Mesothelial cell of epicardium (in vitro differentiated cells): ENCODE measurements around the gene FIP1L1. TPM values are rescaled to one million over a fixed set of nuclear protein-coding genes. Genes with fewer than 3 reads are reported as not detected.
A peak's percentile ranks its signal among the peaks of the same experiment; 100 is the strongest.

Experiments
- DNase-seq, 2 experiments: peaks; one replicate each; pipeline ENCODE4 v3.0.0; 2021; ENCODE audit warnings: low spot score in 2 of 2; ENCODE audit not compliant: unreplicated experiment in 2 of 2
- H3K27ac Mint-ChIP-seq: 2 replicates; pipeline ENCODE4 v1.8.0; 2021; ENCODE audit warnings: mixed read lengths
- H3K27me3 Mint-ChIP-seq: 2 replicates; pipeline ENCODE4 v1.8.0; 2021; ENCODE audit warnings: low read depth, mixed read lengths
- H3K36me3 Mint-ChIP-seq: 2 replicates; pipeline ENCODE4 v1.8.0; 2021; ENCODE audit warnings: mixed read lengths
- H3K4me1 Mint-ChIP-seq: 2 replicates; pipeline ENCODE4 v1.8.0; 2021; ENCODE audit warnings: mixed read lengths
- H3K4me3 Mint-ChIP-seq: 2 replicates; pipeline ENCODE4 v1.8.0; 2021; ENCODE audit warnings: mild to moderate bottlenecking, moderate library complexity, mixed read lengths
- H3K9me3 Mint-ChIP-seq: 2 replicates; pipeline ENCODE4 v1.8.0; 2021; ENCODE audit warnings: mixed read lengths
- CTCF ChIP-seq: fragments of 200-600 bp; sonication (generic); IDR thresholded peaks from one replicate; pipeline ENCODE4 v1.5.0; 2021; ENCODE audit warnings: antibody characterized with exemption; ENCODE audit not compliant: unreplicated experiment
- total RNA-seq: library from RNA; stranded (reverse); gene quantifications from 3 replicates; pipeline ENCODE4 v1.2.1, GENCODE V29; 2021

The FIP1L1 gene
- total RNA-seq, 1 donor from 2014 or later = 82.6 TPM

- no peak overlapping the region for H3K27ac Mint-ChIP-seq
- H3K36me3 Mint-ChIP-seq = no peaks in the 10 kb centered on the region
- H3K9me3 Mint-ChIP-seq = no peaks in the 10 kb centered on the region
- peaks cover 59% of the 10 kb centered on the region for H3K27me3 Mint-ChIP-seq
- DNase-seq = no peak
- TF ChIP-seq CTCF = no peak
- H3K4me3 Mint-ChIP-seq = no peak overlapping the region
- H3K4me1 Mint-ChIP-seq = peaks cover 6% of the 10 kb centered on the region
These were observed 6.4 kb upstream of the FIP1L1 start for GRCh38 chr4:53371049-53371448.

- DNase-seq = no peak
- H3K4me1 Mint-ChIP-seq = peaks cover 4% of the 10 kb centered on the region
- no peaks in the 10 kb centered on the region for H3K36me3 Mint-ChIP-seq
- TF ChIP-seq CTCF = no peak
- H3K9me3 Mint-ChIP-seq = no peaks in the 10 kb centered on the region
- H3K4me3 Mint-ChIP-seq = no peak overlapping the region
- peaks cover 58% of the 10 kb centered on the region for H3K27me3 Mint-ChIP-seq
- no peak overlapping the region for H3K27ac Mint-ChIP-seq
These were observed 5.5 kb upstream of the FIP1L1 start for GRCh38 chr4:53371843-53372521.

- H3K27ac Mint-ChIP-seq = no peak overlapping the region
- H3K36me3 Mint-ChIP-seq = no peaks in the 10 kb centered on the region
- no peak for TF ChIP-seq CTCF
- peaks cover 20% of the 10 kb centered on the region for H3K4me1 Mint-ChIP-seq
- no peak for DNase-seq
- H3K4me3 Mint-ChIP-seq = no peak overlapping the region
- H3K27me3 Mint-ChIP-seq = peaks cover 35% of the 10 kb centered on the region
- no peaks in the 10 kb centered on the region for H3K9me3 Mint-ChIP-seq
These were observed 2.6 kb upstream of the FIP1L1 start for GRCh38 chr4:53374777-53375258.

GRCh38 chr4:53376900-53377299, 541 bp upstream of the FIP1L1 start:
- peak overlapping the region; percentile 98 for H3K27ac Mint-ChIP-seq
- peak overlapping the region; percentile 98 for H3K4me3 Mint-ChIP-seq
- TF ChIP-seq CTCF = no peak
- peaks cover 1% of the 10 kb centered on the region for H3K36me3 Mint-ChIP-seq
- peaks cover 18% of the 10 kb centered on the region for H3K27me3 Mint-ChIP-seq
- DNase-seq = no peak
- peaks cover 27% of the 10 kb centered on the region for H3K4me1 Mint-ChIP-seq
- no peaks in the 10 kb centered on the region for H3K9me3 Mint-ChIP-seq

- no peak for TF ChIP-seq CTCF
- Mint-ChIP-seq H3K4me1 (peaks cover 27% of the 10 kb centered on the region), H3K27me3 (peaks cover 7% of the 10 kb centered on the region), H3K27ac (peak overlapping the region; percentile 98), H3K9me3 (no peaks in the 10 kb centered on the region), H3K4me3 (peak overlapping the region; percentile 98), H3K36me3 (peaks cover 1% of the 10 kb centered on the region)
- DNase-seq = no peak
These were observed 686 bp downstream of the FIP1L1 start for GRCh38 chr4:53378171-53378482.
